ENCODE results near the gene FBXO10. TPM values are rescaled to one million over a fixed set of nuclear protein-coding genes. Genes with fewer than 3 reads are reported as not detected.

Gene FBXO10
- total RNA-seq, 3 donors from 2014 or later = 1.7 to 2.7 (median 2.5) TPM

- ATAC-seq = no peak
- no peak for DNase-seq
- no peaks in the 10 kb centered on the region for H3K9me3 Mint-ChIP-seq
- H3K27me3 Mint-ChIP-seq (ENCODE audit: low read depth) = no peaks in the 10 kb centered on the region
- H3K4me1 Mint-ChIP-seq (ENCODE audit: low read depth) = peaks cover 13% of the 10 kb centered on the region
- H3K4me3 Mint-ChIP-seq = no peak overlapping the region
- H3K36me3 Mint-ChIP-seq (ENCODE audit: insufficient read depth) = peaks cover 7% of the 10 kb centered on the region
Observed at GRCh38 chr9:37571282-37571681, 4.9 kb downstream of the FBXO10 start.

GRCh38 chr9:37566716-37567115 is 9.5 kb downstream of the FBXO10 start:
- peaks cover 16% of the 10 kb centered on the region for H3K36me3 Mint-ChIP-seq (ENCODE audit: insufficient read depth)
- ATAC-seq (no peak), DNase-seq (no peak)
- H3K9me3 Mint-ChIP-seq = peaks cover 7% of the 10 kb centered on the region
- no peak overlapping the region for H3K4me3 Mint-ChIP-seq
- H3K4me1 Mint-ChIP-seq (ENCODE audit: low read depth) = peaks cover 5% of the 10 kb centered on the region
- H3K27me3 Mint-ChIP-seq (ENCODE audit: low read depth) = no peaks in the 10 kb centered on the region

GRCh38 chr9:37565661-37566618 is 10.2 kb downstream of the FBXO10 start:
- H3K36me3 Mint-ChIP-seq (ENCODE audit: insufficient read depth) = peaks cover 17% of the 10 kb centered on the region
- H3K9me3 Mint-ChIP-seq = peaks cover 7% of the 10 kb centered on the region
- ATAC-seq (no peak), DNase-seq (no peak)
- H3K4me1 Mint-ChIP-seq (ENCODE audit: low read depth) = peaks cover 5% of the 10 kb centered on the region
- H3K27me3 Mint-ChIP-seq (ENCODE audit: low read depth) = no peaks in the 10 kb centered on the region
- no peak overlapping the region for H3K4me3 Mint-ChIP-seq

GRCh38 chr9:37564916-37565315 is 11.3 kb downstream of the FBXO10 start:
- H3K27me3 Mint-ChIP-seq (ENCODE audit: low read depth) = no peaks in the 10 kb centered on the region
- no peak for ATAC-seq
- DNase-seq = no peak
- H3K36me3 Mint-ChIP-seq (ENCODE audit: insufficient read depth) = peaks cover 17% of the 10 kb centered on the region
- H3K9me3 Mint-ChIP-seq = peaks cover 7% of the 10 kb centered on the region
- no peak overlapping the region for H3K4me3 Mint-ChIP-seq
- peaks cover 5% of the 10 kb centered on the region for H3K4me1 Mint-ChIP-seq (ENCODE audit: low read depth)

GRCh38 chr9:37563806-37564513 is 12.2 kb downstream of the FBXO10 start:
- no peak for ATAC-seq
- peaks cover 17% of the 10 kb centered on the region for H3K36me3 Mint-ChIP-seq (ENCODE audit: insufficient read depth)
- H3K4me3 Mint-ChIP-seq = no peak overlapping the region
- no peak for DNase-seq
- H3K9me3 Mint-ChIP-seq = peaks cover 7% of the 10 kb centered on the region
- no peaks in the 10 kb centered on the region for H3K27me3 Mint-ChIP-seq (ENCODE audit: low read depth)
- peaks cover 5% of the 10 kb centered on the region for H3K4me1 Mint-ChIP-seq (ENCODE audit: low read depth)

- Mint-ChIP-seq H3K4me1 (ENCODE audit: low read depth) (peaks cover 5% of the 10 kb centered on the region), H3K27me3 (ENCODE audit: low read depth) (no peaks in the 10 kb centered on the region), H3K36me3 (ENCODE audit: insufficient read depth) (peaks cover 14% of the 10 kb centered on the region), H3K9me3 (peaks cover 7% of the 10 kb centered on the region), H3K4me3 (no peak overlapping the region)
- DNase-seq = no peak
- no peak for ATAC-seq
Observed at GRCh38 chr9:37562826-37563225, 13.4 kb downstream of the FBXO10 start.

GRCh38 chr9:37561682-37562081 is 14.5 kb downstream of the FBXO10 start:
- Mint-ChIP-seq H3K4me3 (no peak overlapping the region), H3K4me1 (ENCODE audit: low read depth) (peaks cover 3% of the 10 kb centered on the region), H3K27me3 (ENCODE audit: low read depth) (no peaks in the 10 kb centered on the region), H3K9me3 (peaks cover 7% of the 10 kb centered on the region), H3K36me3 (ENCODE audit: insufficient read depth) (peaks cover 12% of the 10 kb centered on the region)
- DNase-seq (no peak), ATAC-seq (no peak)

- DNase-seq (no peak), ATAC-seq (no peak)
- no peaks in the 10 kb centered on the region for H3K27me3 Mint-ChIP-seq (ENCODE audit: low read depth)
- H3K4me3 Mint-ChIP-seq = no peak overlapping the region
- peaks cover 12% of the 10 kb centered on the region for H3K36me3 Mint-ChIP-seq (ENCODE audit: insufficient read depth)
- H3K4me1 Mint-ChIP-seq (ENCODE audit: low read depth) = peaks cover 3% of the 10 kb centered on the region
- H3K9me3 Mint-ChIP-seq = peaks cover 7% of the 10 kb centered on the region
Observed at GRCh38 chr9:37559855-37560592, 16.2 kb downstream of the FBXO10 start.

- ATAC-seq (no peak), DNase-seq (no peak)
- H3K36me3 Mint-ChIP-seq (ENCODE audit: insufficient read depth) = peaks cover 12% of the 10 kb centered on the region
- no peaks in the 10 kb centered on the region for H3K27me3 Mint-ChIP-seq (ENCODE audit: low read depth)
- peaks cover 3% of the 10 kb centered on the region for H3K4me1 Mint-ChIP-seq (ENCODE audit: low read depth)
- no peak overlapping the region for H3K4me3 Mint-ChIP-seq
- peaks cover 7% of the 10 kb centered on the region for H3K9me3 Mint-ChIP-seq
Observed at GRCh38 chr9:37559125-37559524, 17.1 kb downstream of the FBXO10 start.

GRCh38 chr9:37555786-37556185 is 20.4 kb downstream of the FBXO10 start:
- Mint-ChIP-seq H3K4me3 (no peak overlapping the region), H3K4me1 (ENCODE audit: low read depth) (no peaks in the 10 kb centered on the region), H3K27me3 (ENCODE audit: low read depth) (no peaks in the 10 kb centered on the region), H3K9me3 (no peaks in the 10 kb centered on the region), H3K36me3 (ENCODE audit: insufficient read depth) (peaks cover 2% of the 10 kb centered on the region)
- ATAC-seq = no peak
- no peak for DNase-seq

GRCh38 chr9:37554318-37554717 is 21.9 kb downstream of the FBXO10 start:
- H3K27me3 Mint-ChIP-seq (ENCODE audit: low read depth) = no peaks in the 10 kb centered on the region
- H3K36me3 Mint-ChIP-seq (ENCODE audit: insufficient read depth) = peaks cover 2% of the 10 kb centered on the region
- H3K4me1 Mint-ChIP-seq (ENCODE audit: low read depth) = peaks cover 3% of the 10 kb centered on the region
- no peak overlapping the region for H3K4me3 Mint-ChIP-seq
- ATAC-seq (no peak), DNase-seq (no peak)
- no peaks in the 10 kb centered on the region for H3K9me3 Mint-ChIP-seq

GRCh38 chr9:37551888-37552287 is 24.3 kb downstream of the FBXO10 start:
- Mint-ChIP-seq H3K9me3 (no peaks in the 10 kb centered on the region), H3K4me3 (no peak overlapping the region), H3K27me3 (ENCODE audit: low read depth) (no peaks in the 10 kb centered on the region), H3K36me3 (ENCODE audit: insufficient read depth) (no peaks in the 10 kb centered on the region), H3K4me1 (ENCODE audit: low read depth) (peaks cover 3% of the 10 kb centered on the region)
- DNase-seq = no peak
- no peak for ATAC-seq

GRCh38 chr9:37551468-37551867 is 24.7 kb downstream of the FBXO10 start:
- Mint-ChIP-seq H3K4me3 (no peak overlapping the region), H3K4me1 (ENCODE audit: low read depth) (peaks cover 3% of the 10 kb centered on the region), H3K27me3 (ENCODE audit: low read depth) (no peaks in the 10 kb centered on the region), H3K36me3 (ENCODE audit: insufficient read depth) (no peaks in the 10 kb centered on the region), H3K9me3 (no peaks in the 10 kb centered on the region)
- DNase-seq (no peak), ATAC-seq (no peak)

GRCh38 chr9:37550781-37551180 is 25.4 kb downstream of the FBXO10 start:
- Mint-ChIP-seq H3K4me1 (ENCODE audit: low read depth) (peaks cover 3% of the 10 kb centered on the region), H3K36me3 (ENCODE audit: insufficient read depth) (no peaks in the 10 kb centered on the region), H3K9me3 (no peaks in the 10 kb centered on the region), H3K27me3 (ENCODE audit: low read depth) (no peaks in the 10 kb centered on the region), H3K4me3 (no peak overlapping the region)
- DNase-seq = no peak
- no peak for ATAC-seq
